WTC11 (cell line): ENCODE results near the gene SLITRK6.

Experiments used
- ESRRA ChIP-seq: sonication (generic); formaldehyde crosslinking; IDR thresholded peaks from 2 replicates; pipeline ENCODE4 v1.8.1; 2022; ENCODE audit warnings: mild to moderate bottlenecking, missing genetic modification reagents, borderline replicate concordance
- NFE2L1 ChIP-seq: sonication (generic); formaldehyde crosslinking; IDR thresholded peaks from 2 replicates; pipeline ENCODE4 v1.8.1; 2023; ENCODE audit warnings: missing genetic modification reagents
- NR3C1 ChIP-seq: sonication (generic); formaldehyde crosslinking; conservative IDR thresholded peaks from 2 replicates; pipeline ENCODE4 v1.8.1; 2023; ENCODE audit warnings: low read depth, mild to moderate bottlenecking, missing genetic modification reagents
- ZBTB21 ChIP-seq: sonication (generic); formaldehyde crosslinking; IDR thresholded peaks from 2 replicates; pipeline ENCODE4 v1.8.1; 2023; ENCODE audit warnings: mild to moderate bottlenecking, missing genetic modification reagents, borderline replicate concordance
- TF ChIP-seq, protein P1 (sequence below): sonication (generic); formaldehyde crosslinking; IDR thresholded peaks from 2 replicates; pipeline ENCODE4 v1.8.0; 2022; ENCODE audit warnings: mild to moderate bottlenecking, missing genetic modification reagents
- TF ChIP-seq, protein P2 (sequence below): fragments of 200-600 bp; IDR thresholded peaks from 2 replicates; pipeline ENCODE4 v1.8.0; 2022; ENCODE audit warnings: antibody characterized with exemption
- TF ChIP-seq, protein P3 (sequence below): sonication (generic); formaldehyde crosslinking; IDR thresholded peaks from 2 replicates; pipeline ENCODE4 v1.8.1; 2022; ENCODE audit warnings: missing genetic modification reagents, borderline replicate concordance
- TF ChIP-seq, protein P4 (sequence below): sonication (generic); formaldehyde crosslinking; conservative IDR thresholded peaks from 2 replicates; pipeline ENCODE4 v1.8.1; 2023; ENCODE audit warnings: mild to moderate bottlenecking, low read depth, missing genetic modification reagents, moderate library complexity

DNA sequence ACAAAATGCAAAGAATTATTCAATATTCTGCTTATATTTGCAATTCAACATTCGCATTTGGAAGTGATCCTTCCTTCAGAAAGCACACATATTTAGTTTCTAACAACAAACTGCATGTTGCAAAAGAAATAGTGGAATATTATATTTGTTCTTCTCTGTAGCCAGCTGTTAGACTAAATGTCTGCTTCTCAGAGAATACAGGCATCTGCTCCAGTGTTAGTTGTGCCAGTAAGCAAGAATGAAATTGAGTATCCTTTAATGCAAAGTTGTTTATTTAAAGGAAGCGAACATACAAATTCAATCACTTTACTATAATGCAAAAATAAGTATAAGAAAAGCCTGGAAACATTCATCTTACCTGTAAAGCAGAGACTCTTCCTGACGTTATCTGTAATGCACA is 663 bp downstream of the SLITRK6 start:
- TF ChIP-seq, protein P1, sequence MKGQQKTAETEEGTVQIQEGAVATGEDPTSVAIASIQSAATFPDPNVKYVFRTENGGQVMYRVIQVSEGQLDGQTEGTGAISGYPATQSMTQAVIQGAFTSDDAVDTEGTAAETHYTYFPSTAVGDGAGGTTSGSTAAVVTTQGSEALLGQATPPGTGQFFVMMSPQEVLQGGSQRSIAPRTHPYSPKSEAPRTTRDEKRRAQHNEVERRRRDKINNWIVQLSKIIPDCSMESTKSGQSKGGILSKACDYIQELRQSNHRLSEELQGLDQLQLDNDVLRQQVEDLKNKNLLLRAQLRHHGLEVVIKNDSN (CRISPR knock-in tag): no peak
- TF ChIP-seq, protein P2, sequence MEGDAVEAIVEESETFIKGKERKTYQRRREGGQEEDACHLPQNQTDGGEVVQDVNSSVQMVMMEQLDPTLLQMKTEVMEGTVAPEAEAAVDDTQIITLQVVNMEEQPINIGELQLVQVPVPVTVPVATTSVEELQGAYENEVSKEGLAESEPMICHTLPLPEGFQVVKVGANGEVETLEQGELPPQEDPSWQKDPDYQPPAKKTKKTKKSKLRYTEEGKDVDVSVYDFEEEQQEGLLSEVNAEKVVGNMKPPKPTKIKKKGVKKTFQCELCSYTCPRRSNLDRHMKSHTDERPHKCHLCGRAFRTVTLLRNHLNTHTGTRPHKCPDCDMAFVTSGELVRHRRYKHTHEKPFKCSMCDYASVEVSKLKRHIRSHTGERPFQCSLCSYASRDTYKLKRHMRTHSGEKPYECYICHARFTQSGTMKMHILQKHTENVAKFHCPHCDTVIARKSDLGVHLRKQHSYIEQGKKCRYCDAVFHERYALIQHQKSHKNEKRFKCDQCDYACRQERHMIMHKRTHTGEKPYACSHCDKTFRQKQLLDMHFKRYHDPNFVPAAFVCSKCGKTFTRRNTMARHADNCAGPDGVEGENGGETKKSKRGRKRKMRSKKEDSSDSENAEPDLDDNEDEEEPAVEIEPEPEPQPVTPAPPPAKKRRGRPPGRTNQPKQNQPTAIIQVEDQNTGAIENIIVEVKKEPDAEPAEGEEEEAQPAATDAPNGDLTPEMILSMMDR: no peak
- no peak for TF ChIP-seq ESRRA
- TF ChIP-seq, protein P3, sequence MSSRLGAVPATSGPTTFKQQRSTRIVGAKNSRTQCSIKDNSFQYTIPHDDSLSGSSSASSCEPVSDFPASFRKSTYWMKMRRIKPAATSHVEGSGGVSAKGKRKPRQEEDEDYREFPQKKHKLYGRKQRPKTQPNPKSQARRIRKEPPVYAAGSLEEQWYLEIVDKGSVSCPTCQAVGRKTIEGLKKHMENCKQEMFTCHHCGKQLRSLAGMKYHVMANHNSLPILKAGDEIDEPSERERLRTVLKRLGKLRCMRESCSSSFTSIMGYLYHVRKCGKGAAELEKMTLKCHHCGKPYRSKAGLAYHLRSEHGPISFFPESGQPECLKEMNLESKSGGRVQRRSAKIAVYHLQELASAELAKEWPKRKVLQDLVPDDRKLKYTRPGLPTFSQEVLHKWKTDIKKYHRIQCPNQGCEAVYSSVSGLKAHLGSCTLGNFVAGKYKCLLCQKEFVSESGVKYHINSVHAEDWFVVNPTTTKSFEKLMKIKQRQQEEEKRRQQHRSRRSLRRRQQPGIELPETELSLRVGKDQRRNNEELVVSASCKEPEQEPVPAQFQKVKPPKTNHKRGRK (CRISPR knock-in tag): no peak
- TF ChIP-seq, protein P4, sequence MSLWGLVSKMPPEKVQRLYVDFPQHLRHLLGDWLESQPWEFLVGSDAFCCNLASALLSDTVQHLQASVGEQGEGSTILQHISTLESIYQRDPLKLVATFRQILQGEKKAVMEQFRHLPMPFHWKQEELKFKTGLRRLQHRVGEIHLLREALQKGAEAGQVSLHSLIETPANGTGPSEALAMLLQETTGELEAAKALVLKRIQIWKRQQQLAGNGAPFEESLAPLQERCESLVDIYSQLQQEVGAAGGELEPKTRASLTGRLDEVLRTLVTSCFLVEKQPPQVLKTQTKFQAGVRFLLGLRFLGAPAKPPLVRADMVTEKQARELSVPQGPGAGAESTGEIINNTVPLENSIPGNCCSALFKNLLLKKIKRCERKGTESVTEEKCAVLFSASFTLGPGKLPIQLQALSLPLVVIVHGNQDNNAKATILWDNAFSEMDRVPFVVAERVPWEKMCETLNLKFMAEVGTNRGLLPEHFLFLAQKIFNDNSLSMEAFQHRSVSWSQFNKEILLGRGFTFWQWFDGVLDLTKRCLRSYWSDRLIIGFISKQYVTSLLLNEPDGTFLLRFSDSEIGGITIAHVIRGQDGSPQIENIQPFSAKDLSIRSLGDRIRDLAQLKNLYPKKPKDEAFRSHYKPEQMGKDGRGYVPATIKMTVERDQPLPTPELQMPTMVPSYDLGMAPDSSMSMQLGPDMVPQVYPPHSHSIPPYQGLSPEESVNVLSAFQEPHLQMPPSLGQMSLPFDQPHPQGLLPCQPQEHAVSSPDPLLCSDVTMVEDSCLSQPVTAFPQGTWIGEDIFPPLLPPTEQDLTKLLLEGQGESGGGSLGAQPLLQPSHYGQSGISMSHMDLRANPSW (CRISPR knock-in tag): no peak
- no peak for TF ChIP-seq ZBTB21 (CRISPR knock-in tag)
- no peak for TF ChIP-seq NFE2L1 (CRISPR knock-in tag)
- TF ChIP-seq NR3C1 (CRISPR knock-in tag): no peak
